Activated naive CD4-positive, alpha-beta T cell treated with anti-CD3 and anti-CD28 coated beads, Interleukin-2, amount 50 U/mL, for 16 hours (primary cell): Measurements from ENCODE around the gene CORO6.
"Not testable (repeated sequence)": the region's sequence is repeated elsewhere in the genome, so short reads cannot be mapped to it uniquely, and the experiment has no call there.

ENCODE experiments used
- DNase-seq: peaks from one replicate; pipeline ENCODE4 v3.0.0-alpha.2; 2020

The CORO6 gene

GRCh38 chr17:29622337-29623282, at the start of gene CORO6:
CORO6 (minus strand) TSS chr17:29622912; CDS start chr17:29621421, 1,491 bp downstream.
- DNase-seq, result peak; percentile 72

DNA sequence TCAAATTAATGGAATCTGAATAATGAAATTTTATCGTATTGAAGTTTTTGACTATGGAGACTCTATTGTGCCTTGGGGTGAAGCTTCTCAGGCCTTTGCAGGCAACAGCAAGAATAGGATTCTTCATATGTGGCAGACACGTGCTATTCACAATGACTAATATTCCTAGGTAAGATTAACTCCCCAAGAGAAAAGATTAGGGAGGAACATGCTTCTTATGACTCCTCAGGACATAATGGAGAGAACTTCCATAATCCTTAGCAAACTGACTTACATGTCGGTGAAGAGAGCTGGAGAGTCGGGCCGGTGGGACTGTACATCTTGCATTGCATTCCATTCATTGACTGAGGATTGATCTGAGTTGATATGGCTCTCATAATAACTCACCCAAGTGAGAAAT, 48.9 kb upstream of the CORO6 start:
- DNase-seq, result no peak

- DNase-seq, result no peak
Observed at GRCh38 chr17:29669266-29669665, 46.6 kb upstream of the CORO6 start.

GRCh38 chr17:29667969-29668368, 45.3 kb upstream of the CORO6 start:
- no peak for DNase-seq

- no peak for DNase-seq
Observed at GRCh38 chr17:29665481-29665810, 42.7 kb upstream of the CORO6 start.

- DNase-seq, result no peak
Observed at GRCh38 chr17:29664743-29665480, 42.2 kb upstream of the CORO6 start.

- DNase-seq, result no peak
Observed at GRCh38 chr17:29663155-29663554, 40.4 kb upstream of the CORO6 start.

DNA sequence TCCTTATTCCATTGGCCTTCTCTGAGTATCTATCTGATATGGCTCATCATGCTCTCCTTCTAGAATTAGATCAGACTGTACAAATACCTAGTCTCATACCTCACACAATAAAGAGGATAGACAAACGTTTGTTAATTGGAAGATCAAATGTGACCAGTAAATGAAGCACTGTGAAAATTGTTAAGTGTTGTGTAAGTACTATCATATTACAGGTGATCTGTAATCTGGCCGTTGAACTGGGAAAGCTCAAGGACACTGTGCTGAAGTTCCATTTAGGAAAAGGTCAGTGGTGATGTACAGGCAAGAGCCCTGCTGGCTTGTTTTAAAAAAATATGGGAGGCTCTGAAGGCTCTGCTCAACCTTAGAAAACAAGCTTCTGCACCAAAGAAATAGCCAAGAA, 38.5 kb upstream of the CORO6 start:
- DNase-seq, result no peak

DNA sequence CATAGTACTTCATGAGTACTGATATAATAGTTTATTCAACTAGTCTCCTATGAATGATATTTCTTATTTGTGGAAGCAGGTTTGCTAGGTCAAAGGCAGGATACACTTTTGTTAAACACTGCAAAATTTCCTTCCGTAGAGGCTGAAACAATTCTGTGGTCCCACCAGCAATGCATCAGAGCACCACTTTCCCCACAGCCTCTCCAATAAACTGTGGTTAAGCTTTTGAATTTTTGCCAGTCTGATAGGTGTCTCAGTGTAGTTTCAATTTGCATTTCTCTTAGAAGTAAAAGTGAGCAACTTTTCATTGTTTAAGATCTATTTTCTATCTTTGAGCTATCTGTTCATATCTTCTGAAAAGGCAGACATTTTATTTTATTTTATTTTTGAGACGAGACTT, 36.4 kb upstream of the CORO6 start:
- no peak for DNase-seq

DNA sequence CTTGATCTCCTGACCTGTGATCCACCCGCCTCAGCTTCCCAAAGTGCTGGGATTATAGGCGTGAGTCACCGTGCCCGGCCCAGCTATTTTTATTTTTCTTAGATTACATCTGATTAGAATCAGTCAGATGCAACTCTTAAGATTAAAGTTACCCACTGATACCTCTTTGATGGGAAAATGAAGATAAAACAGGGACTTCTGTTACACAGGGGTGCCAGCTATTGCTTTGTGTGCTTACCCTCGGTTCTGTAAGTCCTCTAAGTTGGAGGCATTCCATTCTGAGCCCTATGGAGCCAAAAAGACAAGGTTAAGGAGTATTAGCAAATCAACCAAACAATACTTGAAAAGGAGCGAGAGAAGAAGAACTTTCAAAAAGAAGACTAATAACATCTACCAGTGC, 32.6 kb upstream of the CORO6 start:
- no peak for DNase-seq

DNA sequence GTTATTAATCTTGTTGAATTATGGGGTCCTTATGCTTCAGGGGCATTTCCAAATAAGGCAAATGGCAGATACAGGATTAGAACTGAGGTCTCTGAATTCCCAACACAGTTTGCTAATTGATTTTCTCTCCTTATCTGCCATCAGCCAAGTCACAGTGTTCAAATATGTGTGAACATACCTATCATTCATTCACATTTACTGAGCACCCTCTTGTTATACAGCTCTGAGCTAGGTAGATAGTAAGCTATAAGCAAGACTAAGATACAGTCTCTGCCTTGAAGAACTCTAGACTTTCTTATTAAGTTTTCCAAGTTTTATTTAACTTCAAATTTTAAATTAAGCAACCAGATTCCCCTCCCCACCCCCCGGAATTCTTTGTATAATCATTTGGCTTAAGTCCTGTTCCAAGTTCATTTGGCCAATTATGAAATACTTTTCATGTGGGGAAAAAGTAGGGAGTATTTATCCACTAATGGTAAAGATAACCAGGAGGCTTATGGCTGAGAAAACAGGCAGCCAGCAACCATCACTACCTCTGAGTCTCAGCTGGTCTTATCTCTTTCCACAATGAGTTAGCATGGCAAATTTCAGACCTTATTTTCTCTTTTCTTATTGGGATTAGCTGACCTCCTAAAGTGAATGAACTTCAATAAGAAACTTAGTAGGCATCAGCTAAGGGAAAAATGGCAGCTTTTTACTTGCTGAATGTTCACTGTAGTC, 31.4 kb upstream of the CORO6 start:
- DNase-seq, result no peak

GRCh38 chr17:29652976-29653375, 30.3 kb upstream of the CORO6 start:
- no peak for DNase-seq

- not testable (repeated sequence) for DNase-seq
Observed at GRCh38 chr17:29651913-29652312, 29.2 kb upstream of the CORO6 start.

GRCh38 chr17:29650396-29650795, 27.7 kb upstream of the CORO6 start:
- DNase-seq, result no peak

DNA sequence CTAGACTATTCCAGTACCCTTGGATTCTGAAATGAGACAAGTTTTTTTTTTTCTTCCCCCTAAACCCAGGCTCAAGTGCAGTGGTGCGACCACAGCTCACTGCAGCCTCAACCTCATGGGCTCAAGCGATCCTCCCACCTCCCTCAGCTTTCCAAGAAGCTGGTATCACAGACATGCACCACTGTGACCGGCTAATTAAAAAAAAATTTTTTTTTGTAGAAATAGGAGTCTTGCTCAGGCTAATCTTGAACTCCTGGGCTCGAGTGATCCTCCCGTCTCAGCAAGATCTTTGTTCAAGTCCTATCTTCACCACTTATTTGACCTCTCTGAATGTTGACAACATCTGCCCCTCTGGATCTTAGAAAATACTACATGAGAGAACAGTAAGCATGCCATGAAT, 26.6 kb upstream of the CORO6 start:
- DNase-seq, result no peak

- DNase-seq, result no peak
Observed at GRCh38 chr17:29648005-29648404, 25.3 kb upstream of the CORO6 start.

GRCh38 chr17:29645515-29646051, 22.9 kb upstream of the CORO6 start:
- no peak for DNase-seq

DNA sequence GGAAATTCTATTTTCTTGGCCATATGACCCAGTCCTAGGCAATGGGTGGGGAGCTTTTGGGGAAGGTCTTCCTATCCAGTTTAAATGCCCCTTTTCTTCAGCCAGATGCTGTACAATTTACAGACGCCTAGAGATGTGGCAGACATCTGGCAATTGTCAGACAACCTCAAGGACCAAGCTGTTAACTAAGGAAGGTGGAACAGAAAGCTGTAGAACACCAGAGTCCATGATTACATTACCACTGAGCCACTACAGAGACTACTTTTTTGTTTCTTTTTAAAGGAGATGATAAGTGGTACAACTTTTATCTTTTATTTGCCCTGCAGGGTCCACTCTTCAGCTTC, 21.1 kb upstream of the CORO6 start:
- DNase-seq, result no peak

DNA sequence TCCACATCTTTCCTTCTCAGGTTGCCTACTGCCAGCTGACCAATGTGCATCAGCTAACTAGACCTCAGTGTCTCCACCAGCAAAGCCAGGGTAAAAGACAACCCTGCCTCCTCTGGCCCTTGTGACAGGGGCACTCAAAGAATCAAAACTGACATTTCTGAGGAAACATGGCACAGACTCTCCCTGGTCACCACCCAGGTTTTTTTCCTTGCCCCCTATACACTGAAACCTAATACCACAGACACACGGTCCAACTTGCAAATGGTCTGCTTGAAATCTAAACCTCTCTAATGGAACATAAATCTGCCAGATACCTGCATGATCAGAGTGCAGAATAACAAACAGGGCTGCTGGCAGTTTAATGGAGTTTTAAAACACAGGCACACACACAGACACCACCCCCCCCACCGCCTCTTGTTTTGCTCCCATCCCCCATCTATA, 19.5 kb upstream of the CORO6 start:
- DNase-seq, result no peak

DNA sequence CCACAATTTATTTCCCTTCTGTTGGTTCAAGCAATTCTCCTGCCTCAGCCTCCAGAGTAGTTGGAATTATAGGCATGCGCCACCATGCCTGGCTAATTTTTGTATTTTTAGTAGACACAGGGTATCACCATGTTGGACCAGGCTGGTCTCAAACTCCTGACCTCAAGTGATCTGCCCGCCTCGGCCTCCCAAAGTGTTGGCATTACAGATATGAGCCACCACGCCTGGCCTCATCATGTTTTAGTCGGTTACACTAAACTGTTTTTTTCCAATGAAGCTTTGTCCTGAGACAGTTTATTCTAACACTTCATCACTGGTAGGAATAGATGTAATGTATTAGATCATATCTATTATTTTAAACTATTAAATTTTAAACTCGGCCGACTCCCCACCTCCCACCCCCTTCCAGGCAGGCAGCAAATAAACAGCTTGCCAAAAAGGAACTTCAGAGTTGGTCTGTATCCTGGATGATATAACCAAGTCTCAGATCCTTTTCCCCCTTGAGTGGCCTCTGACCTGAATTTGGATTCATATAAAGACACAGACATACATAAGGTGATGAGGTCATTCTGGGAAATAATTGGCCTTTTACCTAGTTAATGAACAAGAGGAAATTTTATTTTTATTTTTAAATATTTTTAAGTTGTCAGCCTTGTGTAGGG, 18.4 kb upstream of the CORO6 start:
- no peak for DNase-seq

- no peak for DNase-seq
Observed at GRCh38 chr17:29640413-29640812, 17.7 kb upstream of the CORO6 start.

GRCh38 chr17:29633886-29634285, 11.2 kb upstream of the CORO6 start:
- DNase-seq, result no peak
